ENCODE data around the gene SIDT1. TPM values are rescaled to one million over a fixed set of nuclear protein-coding genes. Genes with fewer than 3 reads are reported as not detected.

SIDT1 gene
- total RNA-seq, 1 donor from 2014 or later: not detected

GRCh38 chr3:113496924-113497323, 35.4 kb upstream of the SIDT1 start:
- Histone ChIP-seq H3K36me3 (ENCODE audit: insufficient read depth, low read length) (peaks cover 2% of the 10 kb centered on the region), H3K4me1 (ENCODE audit: insufficient read depth, low read length) (peaks cover 14% of the 10 kb centered on the region), H3K9me3 (ENCODE audit: insufficient read depth, low read depth, low read length) (no peaks in the 10 kb centered on the region), H4K20me1 (ENCODE audit: insufficient read depth, low read length) (no peaks in the 10 kb centered on the region), H3K27ac (ENCODE audit: low read depth, low read length) (no peak overlapping the region), H3K27me3 (ENCODE audit: insufficient read depth, low read length) (no peaks in the 10 kb centered on the region), H3K79me2 (ENCODE audit: insufficient read depth, low read length) (no peaks in the 10 kb centered on the region), H3K4me3 (ENCODE audit: insufficient read depth, low read depth, low read length) (no peak overlapping the region), H2AFZ (ENCODE audit: low read depth, low read length) (no peak overlapping the region), H3K4me2 (ENCODE audit: low read length) (no peak overlapping the region), H3K9ac (ENCODE audit: low read length) (no peak overlapping the region)
- peaks cover 22% of the 10 kb centered on the region for H3K4me1 Mint-ChIP-seq (ENCODE audit: low read depth, unreplicated experiment)
- no peaks in the 10 kb centered on the region for H3K9me3 Mint-ChIP-seq (ENCODE audit: unreplicated experiment)
- DNase-seq (ENCODE audit: low read depth) (no peak), FAIRE-seq (no peak)
- TF ChIP-seq EZH2 (IDR thresholded peaks at IDR 0.05; ENCODE audit: insufficient read depth, low read length) (no peak), CTCF (IDR thresholded peaks at IDR 0.05; ENCODE audit: insufficient read depth, low read depth, low read length) (no peak)
- no peak overlapping the region for H3K27ac Mint-ChIP-seq (ENCODE audit: unreplicated experiment)
- peaks cover 5% of the 10 kb centered on the region for H3K36me3 Mint-ChIP-seq (ENCODE audit: low read depth, unreplicated experiment)
- H3K4me3 Mint-ChIP-seq (ENCODE audit: unreplicated experiment): no peak overlapping the region
- H3K27me3 Mint-ChIP-seq (ENCODE audit: low read depth, unreplicated experiment): no peaks in the 10 kb centered on the region

- Mint-ChIP-seq H3K4me1 (ENCODE audit: low read depth, unreplicated experiment) (peaks cover 22% of the 10 kb centered on the region), H3K4me3 (ENCODE audit: unreplicated experiment) (peak overlapping the region; percentile 68), H3K36me3 (ENCODE audit: low read depth, unreplicated experiment) (peaks cover 2% of the 10 kb centered on the region), H3K27ac (ENCODE audit: unreplicated experiment) (peak overlapping the region; percentile 99), H3K27me3 (ENCODE audit: low read depth, unreplicated experiment) (no peaks in the 10 kb centered on the region), H3K9me3 (ENCODE audit: unreplicated experiment) (no peaks in the 10 kb centered on the region)
- Histone ChIP-seq H4K20me1 (ENCODE audit: insufficient read depth, low read length) (no peaks in the 10 kb centered on the region), H3K4me2 (ENCODE audit: low read length) (peak overlapping the region; percentile 59), H3K27ac (ENCODE audit: low read depth, low read length) (peak overlapping the region; percentile 85), H3K9ac (ENCODE audit: low read length) (peak overlapping the region; percentile 75), H3K4me1 (ENCODE audit: insufficient read depth, low read length) (peaks cover 14% of the 10 kb centered on the region), H3K4me3 (ENCODE audit: insufficient read depth, low read depth, low read length) (no peak overlapping the region), H3K27me3 (ENCODE audit: insufficient read depth, low read length) (no peaks in the 10 kb centered on the region), H3K36me3 (ENCODE audit: insufficient read depth, low read length) (peaks cover 2% of the 10 kb centered on the region), H2AFZ (ENCODE audit: low read depth, low read length) (peak overlapping the region; percentile 1), H3K9me3 (ENCODE audit: insufficient read depth, low read depth, low read length) (no peaks in the 10 kb centered on the region), H3K79me2 (ENCODE audit: insufficient read depth, low read length) (no peaks in the 10 kb centered on the region)
- DNase-seq (ENCODE audit: low read depth) (peak; percentile 88), FAIRE-seq (peak; percentile 73)
- TF ChIP-seq CTCF (IDR thresholded peaks at IDR 0.05; ENCODE audit: insufficient read depth, low read depth, low read length) (no peak), EZH2 (IDR thresholded peaks at IDR 0.05; ENCODE audit: insufficient read depth, low read length) (no peak)
Measured at GRCh38 chr3:113498221-113499005, 33.9 kb upstream of the SIDT1 start.

GRCh38 chr3:113499081-113499480, 33.3 kb upstream of the SIDT1 start:
- no peak overlapping the region for H2AFZ ChIP-seq (ENCODE audit: low read depth, low read length)
- peaks cover 2% of the 10 kb centered on the region for H3K36me3 ChIP-seq (ENCODE audit: insufficient read depth, low read length)
- H3K79me2 ChIP-seq (ENCODE audit: insufficient read depth, low read length): no peaks in the 10 kb centered on the region
- no peak overlapping the region for H3K4me3 ChIP-seq (ENCODE audit: insufficient read depth, low read depth, low read length)
- peak; percentile 61 for DNase-seq (ENCODE audit: low read depth)
- H3K4me1 Mint-ChIP-seq (ENCODE audit: low read depth, unreplicated experiment): peaks cover 22% of the 10 kb centered on the region
- FAIRE-seq: no peak
- H3K27ac Mint-ChIP-seq (ENCODE audit: unreplicated experiment): peak overlapping the region; percentile 99
- peaks cover 2% of the 10 kb centered on the region for H3K36me3 Mint-ChIP-seq (ENCODE audit: low read depth, unreplicated experiment)
- peak overlapping the region; percentile 75 for H3K9ac ChIP-seq (ENCODE audit: low read length)
- H4K20me1 ChIP-seq (ENCODE audit: insufficient read depth, low read length): no peaks in the 10 kb centered on the region
- no peaks in the 10 kb centered on the region for H3K27me3 Mint-ChIP-seq (ENCODE audit: low read depth, unreplicated experiment)
- H3K4me1 ChIP-seq (ENCODE audit: insufficient read depth, low read length): peaks cover 14% of the 10 kb centered on the region
- TF ChIP-seq EZH2 (IDR thresholded peaks at IDR 0.05; ENCODE audit: insufficient read depth, low read length) (no peak), CTCF (IDR thresholded peaks at IDR 0.05; ENCODE audit: insufficient read depth, low read depth, low read length) (no peak)
- no peaks in the 10 kb centered on the region for H3K27me3 ChIP-seq (ENCODE audit: insufficient read depth, low read length)
- peak overlapping the region; percentile 85 for H3K27ac ChIP-seq (ENCODE audit: low read depth, low read length)
- H3K9me3 ChIP-seq (ENCODE audit: insufficient read depth, low read depth, low read length): no peaks in the 10 kb centered on the region
- no peak overlapping the region for H3K4me3 Mint-ChIP-seq (ENCODE audit: unreplicated experiment)
- H3K4me2 ChIP-seq (ENCODE audit: low read length): peak overlapping the region; percentile 59
- no peaks in the 10 kb centered on the region for H3K9me3 Mint-ChIP-seq (ENCODE audit: unreplicated experiment)
